Smooth muscle cell (in vitro differentiated cells): ENCODE data around the gene INS. TPM values are rescaled to one million over a fixed set of nuclear protein-coding genes. Genes with fewer than 3 reads are reported as not detected.

Source experiments
- DNase-seq: peaks from one replicate; lab custom pipeline; 2025; ENCODE audit not compliant: unreplicated experiment; lab: John Stamatoyannopoulos, UW
- H2AFZ ChIP-seq: fragments of 200-600 bp; sonication (generic); 2 replicates; pipeline ENCODE4 v1.6.0; 2016; ENCODE audit warnings: antibody characterized with exemption, low read depth, mild to moderate bottlenecking
- H3F3A ChIP-seq: fragments of 200-600 bp; sonication (generic); 2 replicates; pipeline ENCODE4 v1.6.0; 2017; ENCODE audit warnings: antibody characterized with exemption, low read depth
- H3K27ac ChIP-seq: fragments of 200-600 bp; sonication (generic); 2 replicates; pipeline ENCODE4 v1.5.1; 2016; ENCODE audit warnings: low read depth, mild to moderate bottlenecking
- H3K27me3 ChIP-seq: fragments of 200-600 bp; sonication (generic); 2 replicates; pipeline ENCODE4 v1.6.1; 2016; ENCODE audit warnings: low read depth, mild to moderate bottlenecking
- H3K36me3 ChIP-seq: fragments of 200-600 bp; sonication (generic); 2 replicates; pipeline ENCODE4 v1.5.1; 2016; ENCODE audit warnings: low read depth
- H3K4me1 ChIP-seq: fragments of 200-600 bp; sonication (generic); 2 replicates; pipeline ENCODE4 v1.5.1; 2016; ENCODE audit warnings: low read depth
- H3K4me2 ChIP-seq: fragments of 200-600 bp; sonication (generic); 2 replicates; pipeline ENCODE4 v1.6.0; 2016; ENCODE audit warnings: mild to moderate bottlenecking
- H3K4me3 ChIP-seq: fragments of 200-600 bp; sonication (generic); 2 replicates; pipeline ENCODE4 v1.5.1; 2016; ENCODE audit warnings: mild to moderate bottlenecking
- H3K79me2 ChIP-seq: fragments of 200-600 bp; sonication (generic); 2 replicates; pipeline ENCODE4 v1.6.0; 2016; ENCODE audit warnings: low read depth, mild to moderate bottlenecking
- H3K9ac ChIP-seq: fragments of 200-600 bp; sonication (generic); 2 replicates; pipeline ENCODE4 v1.6.0; 2016; ENCODE audit warnings: low read depth
- H3K9me3 ChIP-seq: fragments of 200-600 bp; sonication (generic); replicated peaks from 2 replicates; pipeline ENCODE4 v1.5.1; 2016; ENCODE audit warnings: low read depth
- H4K20me1 ChIP-seq: fragments of 200-600 bp; sonication (generic); 2 replicates; pipeline ENCODE4 v1.6.0; 2016; ENCODE audit warnings: low read depth
- CTCF ChIP-seq: fragments of 200-600 bp; sonication (generic); IDR thresholded peaks from 2 replicates; pipeline ENCODE4 v1.5.1; 2017; ENCODE audit warnings: borderline replicate concordance, mild to moderate bottlenecking, antibody characterized with exemption; ENCODE audit not compliant: insufficient read depth, poor library complexity, severe bottlenecking
- WGBS: methylation state at CpG from one replicate; pipeline ENCODE4 v1.1.7; 2016; ENCODE audit warnings: low lambda C conversion rate; 5-methylcytosine and 5-hydroxymethylcytosine counted together
- polyA plus RNA-seq: library from polyadenylated mRNA; unstranded; fragments of >200 nt; fragmentation: Nextera tagmentation; extraction: Ambion mirVana; gene quantifications from 2 replicates; pipeline ENCODE4 v1.2.1, GENCODE V29; 2016
- total RNA-seq: library from RNA; depleted of rRNA; stranded (reverse); fragments of >200 nt; gene quantifications from 2 replicates; pipeline ENCODE4 v1.2.3, GENCODE V29; 2014

INS gene
- total and polyA plus RNA-seq, 2 experiments from 2014 or later, result not detected

GRCh38 chr11:2157294-2158040 is 3.5 kb downstream of the INS start:
- Histone ChIP-seq H3K27ac (no peak overlapping the region), H3K4me1 (no peaks in the 10 kb centered on the region), H3K4me3 (no peak overlapping the region), H3K4me2 (no peak overlapping the region), H3K9ac (no peak overlapping the region), H3F3A (no peaks in the 10 kb centered on the region), H3K36me3 (no peaks in the 10 kb centered on the region), H2AFZ (no peak overlapping the region), H3K9me3 (no peaks in the 10 kb centered on the region), H4K20me1 (no peaks in the 10 kb centered on the region), H3K79me2 (no peaks in the 10 kb centered on the region), H3K27me3 (no peaks in the 10 kb centered on the region)
- TF ChIP-seq CTCF, result no peak
- no peak for DNase-seq
- 84% methylated on average over 18 of the region's 18 CpGs for WGBS

GRCh38 chr11:2156416-2157182 is 4.4 kb downstream of the INS start:
- peak; percentile 46 for DNase-seq
- Histone ChIP-seq H3K36me3 (no peaks in the 10 kb centered on the region), H3K9me3 (no peaks in the 10 kb centered on the region), H3K4me3 (no peak overlapping the region), H3F3A (no peaks in the 10 kb centered on the region), H3K79me2 (no peaks in the 10 kb centered on the region), H3K27me3 (no peaks in the 10 kb centered on the region), H3K4me2 (no peak overlapping the region), H2AFZ (no peak overlapping the region), H3K4me1 (peaks cover under 1% of the 10 kb centered on the region), H3K9ac (no peak overlapping the region), H4K20me1 (no peaks in the 10 kb centered on the region), H3K27ac (no peak overlapping the region)
- 45% methylated on average over 19 of the region's 19 CpGs for WGBS
- TF ChIP-seq CTCF, result peak; percentile 76

GRCh38 chr11:2155511-2155910 is 5.5 kb downstream of the INS start:
- Histone ChIP-seq H3K9ac (no peak overlapping the region), H3K4me3 (no peak overlapping the region), H3F3A (no peaks in the 10 kb centered on the region), H3K79me2 (no peaks in the 10 kb centered on the region), H3K36me3 (no peaks in the 10 kb centered on the region), H3K4me2 (no peak overlapping the region), H3K9me3 (no peaks in the 10 kb centered on the region), H3K4me1 (peaks cover 11% of the 10 kb centered on the region), H2AFZ (no peak overlapping the region), H4K20me1 (no peaks in the 10 kb centered on the region), H3K27me3 (no peaks in the 10 kb centered on the region), H3K27ac (no peak overlapping the region)
- WGBS, result 88% methylated on average over 17 of the region's 29 CpGs
- TF ChIP-seq CTCF, result no peak
- DNase-seq, result no peak
